WTC11 (cell line): ENCODE measurements around the gene CLIC3. TPM values are rescaled to one million over a fixed set of nuclear protein-coding genes. Genes with fewer than 3 reads are reported as not detected.

Source experiments
- ATAC-seq: fragments of 200-7000 bp; cut with Tn5 transposase; 2 replicates; pipeline ENCODE4 v1.10.0; 2021; ENCODE audit warnings: mild to moderate bottlenecking, moderate library complexity
- CTCF ChIA-PET: fragments of 300-600 bp; sonication (Branson Sonifier 250); formaldehyde crosslinking; loops from one replicate; lab custom pipeline; 2021; ENCODE audit warnings: antibody characterized with exemption; lab: Charles Lee
- POLR2A ChIA-PET: fragments of 350-600 bp; sonication (Branson Sonifier 250); formaldehyde crosslinking; loops from one replicate; lab custom pipeline; 2021; ENCODE audit warnings: antibody characterized with exemption; lab: Charles Lee
- DNase-seq: peaks from one replicate; pipeline ENCODE4 v3.0.0; 2021; ENCODE audit warnings: low spot score
- H3K27ac Mint-ChIP-seq: 2 replicates; pipeline ENCODE4 v1.8.0; 2021; ENCODE audit warnings: mixed read lengths
- H3K27me3 Mint-ChIP-seq: 2 replicates; pipeline ENCODE4 v1.8.0; 2021; ENCODE audit warnings: low read depth, mild to moderate bottlenecking, moderate library complexity, mixed read lengths
- H3K36me3 Mint-ChIP-seq: 2 replicates; pipeline ENCODE4 v1.8.0; 2021; ENCODE audit warnings: mixed read lengths
- H3K4me1 Mint-ChIP-seq: 2 replicates; pipeline ENCODE4 v1.8.0; 2022; ENCODE audit warnings: mixed read lengths
- H3K4me3 Mint-ChIP-seq: 2 replicates; pipeline ENCODE4 v1.8.0; 2021; ENCODE audit warnings: mild to moderate bottlenecking, moderate library complexity, mixed read lengths
- H3K9me3 Mint-ChIP-seq: 2 replicates; pipeline ENCODE4 v1.8.0; 2021; ENCODE audit warnings: mixed read lengths
- CREB1 ChIP-seq: sonication (generic); formaldehyde crosslinking; IDR thresholded peaks from 2 replicates; pipeline ENCODE4 v1.8.0; 2023; ENCODE audit warnings: mild to moderate bottlenecking, missing genetic modification reagents
- CREM ChIP-seq: sonication (generic); formaldehyde crosslinking; IDR thresholded peaks from 2 replicates; pipeline ENCODE4 v1.8.1; 2022; ENCODE audit warnings: mild to moderate bottlenecking, missing genetic modification reagents, moderate library complexity
- GABPB1 ChIP-seq: sonication (generic); formaldehyde crosslinking; IDR thresholded peaks from 2 replicates; pipeline ENCODE4 v1.8.1; 2023; ENCODE audit warnings: mild to moderate bottlenecking, missing genetic modification reagents
- HMGA2 ChIP-seq: fragments of 250-450 bp; sonication (Bioruptor Pico); IDR thresholded peaks from 2 replicates; pipeline ENCODE4 v1.4.0; 2021; ENCODE audit warnings: mild to moderate bottlenecking, moderate library complexity
- IRF2 ChIP-seq: sonication (generic); formaldehyde crosslinking; IDR thresholded peaks from 2 replicates; pipeline ENCODE4 v1.8.0; 2022; ENCODE audit warnings: low read depth, missing genetic modification reagents, borderline replicate concordance
- KAT7 ChIP-seq: sonication (generic); formaldehyde crosslinking; IDR thresholded peaks from 2 replicates; pipeline ENCODE4 v1.8.1; 2023; ENCODE audit warnings: missing genetic modification reagents, mild to moderate bottlenecking, borderline replicate concordance
- NFYB ChIP-seq: sonication (generic); formaldehyde crosslinking; conservative IDR thresholded peaks from 2 replicates; pipeline ENCODE4 v1.8.0; 2022; ENCODE audit warnings: low read depth, missing genetic modification reagents
- NR1H2 ChIP-seq: sonication (generic); formaldehyde crosslinking; IDR thresholded peaks from 2 replicates; pipeline ENCODE4 v1.9.0; 2021; ENCODE audit warnings: mild to moderate bottlenecking, moderate library complexity, missing genetic modification reagents
- OVOL2 ChIP-seq: fragments of 250-450 bp; sonication (Bioruptor Pico); IDR thresholded peaks from 2 replicates; pipeline ENCODE4 v1.9.0; 2021; ENCODE audit warnings: mild to moderate bottlenecking, borderline replicate concordance
- RELA ChIP-seq: sonication (generic); formaldehyde crosslinking; IDR thresholded peaks from 2 replicates; pipeline ENCODE4 v1.8.1; 2022; ENCODE audit warnings: missing genetic modification reagents, mild to moderate bottlenecking, borderline replicate concordance
- TP53 ChIP-seq: sonication (generic); formaldehyde crosslinking; IDR thresholded peaks from 2 replicates; pipeline ENCODE4 v1.8.1; 2023; ENCODE audit warnings: mild to moderate bottlenecking, missing genetic modification reagents
- ZNF317 ChIP-seq: sonication (generic); formaldehyde crosslinking; IDR thresholded peaks from 2 replicates; pipeline ENCODE4 v1.8.1; 2023; ENCODE audit warnings: low read depth, mild to moderate bottlenecking, moderate library complexity, missing genetic modification reagents, borderline replicate concordance
- total RNA-seq: library from RNA; stranded (reverse); gene quantifications from 3 replicates; pipeline ENCODE4 v1.2.3, GENCODE V29; 2021
- TF ChIP-seq, protein P1 (sequence below): sonication (generic); formaldehyde crosslinking; IDR thresholded peaks from 2 replicates; pipeline ENCODE4 v1.8.0; 2022; ENCODE audit warnings: mild to moderate bottlenecking, missing genetic modification reagents
- TF ChIP-seq, protein P2 (sequence below): sonication (generic); formaldehyde crosslinking; IDR thresholded peaks from 2 replicates; pipeline ENCODE4 v1.8.0; 2023; ENCODE audit warnings: mild to moderate bottlenecking, missing genetic modification reagents
- TF ChIP-seq, protein P3 (sequence below): sonication (generic); formaldehyde crosslinking; IDR thresholded peaks from 2 replicates; pipeline ENCODE4 v1.8.1; 2022; ENCODE audit warnings: mild to moderate bottlenecking, moderate library complexity, missing genetic modification reagents
- TF ChIP-seq, protein P4 (sequence below): fragments of 250-450 bp; sonication (Bioruptor Pico); IDR thresholded peaks from 2 replicates; pipeline ENCODE4 v1.9.0; 2021; ENCODE audit warnings: moderate library complexity, mild to moderate bottlenecking, inconsistent platforms, borderline replicate concordance
- TF ChIP-seq, protein P5 (sequence below): sonication (generic); formaldehyde crosslinking; IDR thresholded peaks from 2 replicates; pipeline ENCODE4 v1.8.1; 2023; ENCODE audit warnings: mild to moderate bottlenecking, missing genetic modification reagents, moderate library complexity
- TF ChIP-seq, protein P6 (sequence below): sonication (generic); formaldehyde crosslinking; IDR thresholded peaks from 2 replicates; pipeline ENCODE4 v1.8.1; 2023; ENCODE audit warnings: mild to moderate bottlenecking, moderate library complexity, missing genetic modification reagents
- TF ChIP-seq, protein P7 (sequence below): sonication (generic); formaldehyde crosslinking; IDR thresholded peaks from 2 replicates; pipeline ENCODE4 v1.8.0; 2022; ENCODE audit warnings: missing genetic modification reagents

CLIC3 gene
- total RNA-seq, 1 experiment from 2014 or later = 0.31 TPM

DNA sequence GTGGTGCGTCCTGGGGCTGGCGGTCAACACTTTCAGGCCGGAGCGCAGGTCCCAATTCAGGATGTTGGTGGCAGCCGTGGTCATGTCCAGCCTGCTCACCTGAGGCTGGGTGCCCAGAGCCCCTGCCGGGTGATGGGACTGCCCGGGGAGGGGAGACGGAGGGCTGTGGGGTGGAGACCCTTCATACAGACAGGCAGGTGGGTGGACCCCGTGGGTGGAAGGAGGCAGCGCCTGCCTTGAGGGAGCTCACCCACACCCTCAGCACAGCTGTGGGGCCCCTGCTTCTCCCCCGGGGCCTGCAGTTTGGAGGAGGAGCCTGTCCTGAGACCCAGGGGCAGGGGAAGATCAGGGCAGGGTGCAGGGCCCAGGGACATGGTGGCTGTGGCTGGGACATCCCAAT, 26.0 kb downstream of the CLIC3 start:
- ChIA-PET POLR2A (no interaction called here), CTCF (interaction anchor here (0.7 to 4.5 kb wide), 4 partner anchors 8 to 65 kb away, joined by 3 to 19 read pairs (median 9); no protein-coding TSS in a partner anchor)
- H3K9me3 Mint-ChIP-seq = no peaks in the 10 kb centered on the region
- no peaks in the 10 kb centered on the region for H3K27me3 Mint-ChIP-seq
- ATAC-seq (no peak), DNase-seq (no peak)
- no peaks in the 10 kb centered on the region for H3K36me3 Mint-ChIP-seq
- no peak overlapping the region for H3K27ac Mint-ChIP-seq
- TF ChIP-seq, protein P1, sequence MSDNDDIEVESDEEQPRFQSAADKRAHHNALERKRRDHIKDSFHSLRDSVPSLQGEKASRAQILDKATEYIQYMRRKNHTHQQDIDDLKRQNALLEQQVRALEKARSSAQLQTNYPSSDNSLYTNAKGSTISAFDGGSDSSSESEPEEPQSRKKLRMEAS (CRISPR knock-in tag) = no peak
- no peak for TF ChIP-seq ZNF317 (CRISPR knock-in tag)
- no peak for TF ChIP-seq GABPB1 (CRISPR knock-in tag)
- TF ChIP-seq, protein P2, sequence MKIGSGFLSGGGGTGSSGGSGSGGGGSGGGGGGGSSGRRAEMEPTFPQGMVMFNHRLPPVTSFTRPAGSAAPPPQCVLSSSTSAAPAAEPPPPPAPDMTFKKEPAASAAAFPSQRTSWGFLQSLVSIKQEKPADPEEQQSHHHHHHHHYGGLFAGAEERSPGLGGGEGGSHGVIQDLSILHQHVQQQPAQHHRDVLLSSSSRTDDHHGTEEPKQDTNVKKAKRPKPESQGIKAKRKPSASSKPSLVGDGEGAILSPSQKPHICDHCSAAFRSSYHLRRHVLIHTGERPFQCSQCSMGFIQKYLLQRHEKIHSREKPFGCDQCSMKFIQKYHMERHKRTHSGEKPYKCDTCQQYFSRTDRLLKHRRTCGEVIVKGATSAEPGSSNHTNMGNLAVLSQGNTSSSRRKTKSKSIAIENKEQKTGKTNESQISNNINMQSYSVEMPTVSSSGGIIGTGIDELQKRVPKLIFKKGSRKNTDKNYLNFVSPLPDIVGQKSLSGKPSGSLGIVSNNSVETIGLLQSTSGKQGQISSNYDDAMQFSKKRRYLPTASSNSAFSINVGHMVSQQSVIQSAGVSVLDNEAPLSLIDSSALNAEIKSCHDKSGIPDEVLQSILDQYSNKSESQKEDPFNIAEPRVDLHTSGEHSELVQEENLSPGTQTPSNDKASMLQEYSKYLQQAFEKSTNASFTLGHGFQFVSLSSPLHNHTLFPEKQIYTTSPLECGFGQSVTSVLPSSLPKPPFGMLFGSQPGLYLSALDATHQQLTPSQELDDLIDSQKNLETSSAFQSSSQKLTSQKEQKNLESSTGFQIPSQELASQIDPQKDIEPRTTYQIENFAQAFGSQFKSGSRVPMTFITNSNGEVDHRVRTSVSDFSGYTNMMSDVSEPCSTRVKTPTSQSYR (CRISPR knock-in tag) = no peak
- no peak for TF ChIP-seq NR1H2 (CRISPR knock-in tag)
- TF ChIP-seq OVOL2 (CRISPR knock-in tag) = no peak
- TF ChIP-seq, protein P3, sequence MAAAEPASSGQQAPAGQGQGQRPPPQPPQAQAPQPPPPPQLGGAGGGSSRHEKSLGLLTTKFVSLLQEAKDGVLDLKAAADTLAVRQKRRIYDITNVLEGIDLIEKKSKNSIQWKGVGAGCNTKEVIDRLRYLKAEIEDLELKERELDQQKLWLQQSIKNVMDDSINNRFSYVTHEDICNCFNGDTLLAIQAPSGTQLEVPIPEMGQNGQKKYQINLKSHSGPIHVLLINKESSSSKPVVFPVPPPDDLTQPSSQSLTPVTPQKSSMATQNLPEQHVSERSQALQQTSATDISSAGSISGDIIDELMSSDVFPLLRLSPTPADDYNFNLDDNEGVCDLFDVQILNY (CRISPR knock-in tag) = no peak
- no peak for TF ChIP-seq CREM
- TF ChIP-seq NFYB (CRISPR knock-in tag) = no peak
- no peak for TF ChIP-seq CREB1 (CRISPR knock-in tag)
- TF ChIP-seq, protein P4, sequence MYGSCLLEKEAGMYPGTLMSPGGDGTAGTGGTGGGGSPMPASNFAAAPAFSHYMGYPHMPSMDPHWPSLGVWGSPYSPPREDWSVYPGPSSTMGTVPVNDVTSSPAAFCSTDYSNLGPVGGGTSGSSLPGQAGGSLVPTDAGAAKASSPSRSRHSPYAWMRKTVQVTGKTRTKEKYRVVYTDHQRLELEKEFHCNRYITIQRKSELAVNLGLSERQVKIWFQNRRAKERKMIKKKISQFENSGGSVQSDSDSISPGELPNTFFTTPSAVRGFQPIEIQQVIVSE (CRISPR knock-in tag) = no peak
- no peak for TF ChIP-seq RELA (CRISPR knock-in tag)
- TF ChIP-seq TP53 (CRISPR knock-in tag) = no peak
- TF ChIP-seq, protein P5, sequence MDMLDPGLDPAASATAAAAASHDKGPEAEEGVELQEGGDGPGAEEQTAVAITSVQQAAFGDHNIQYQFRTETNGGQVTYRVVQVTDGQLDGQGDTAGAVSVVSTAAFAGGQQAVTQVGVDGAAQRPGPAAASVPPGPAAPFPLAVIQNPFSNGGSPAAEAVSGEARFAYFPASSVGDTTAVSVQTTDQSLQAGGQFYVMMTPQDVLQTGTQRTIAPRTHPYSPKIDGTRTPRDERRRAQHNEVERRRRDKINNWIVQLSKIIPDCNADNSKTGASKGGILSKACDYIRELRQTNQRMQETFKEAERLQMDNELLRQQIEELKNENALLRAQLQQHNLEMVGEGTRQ (CRISPR knock-in tag) = no peak
- TF ChIP-seq, protein P6, sequence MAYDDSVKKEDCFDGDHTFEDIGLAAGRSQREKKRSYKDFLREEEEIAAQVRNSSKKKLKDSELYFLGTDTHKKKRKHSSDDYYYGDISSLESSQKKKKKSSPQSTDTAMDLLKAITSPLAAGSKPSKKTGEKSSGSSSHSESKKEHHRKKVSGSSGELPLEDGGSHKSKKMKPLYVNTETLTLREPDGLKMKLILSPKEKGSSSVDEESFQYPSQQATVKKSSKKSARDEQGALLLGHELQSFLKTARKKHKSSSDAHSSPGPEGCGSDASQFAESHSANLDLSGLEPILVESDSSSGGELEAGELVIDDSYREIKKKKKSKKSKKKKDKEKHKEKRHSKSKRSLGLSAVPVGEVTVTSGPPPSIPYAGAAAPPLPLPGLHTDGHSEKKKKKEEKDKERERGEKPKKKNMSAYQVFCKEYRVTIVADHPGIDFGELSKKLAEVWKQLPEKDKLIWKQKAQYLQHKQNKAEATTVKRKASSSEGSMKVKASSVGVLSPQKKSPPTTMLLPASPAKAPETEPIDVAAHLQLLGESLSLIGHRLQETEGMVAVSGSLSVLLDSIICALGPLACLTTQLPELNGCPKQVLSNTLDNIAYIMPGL (CRISPR knock-in tag) = no peak
- no peak for TF ChIP-seq KAT7 (CRISPR knock-in tag)
- no peak for TF ChIP-seq HMGA2 (CRISPR knock-in tag)
- TF ChIP-seq IRF2 = no peak
- TF ChIP-seq, protein P7, sequence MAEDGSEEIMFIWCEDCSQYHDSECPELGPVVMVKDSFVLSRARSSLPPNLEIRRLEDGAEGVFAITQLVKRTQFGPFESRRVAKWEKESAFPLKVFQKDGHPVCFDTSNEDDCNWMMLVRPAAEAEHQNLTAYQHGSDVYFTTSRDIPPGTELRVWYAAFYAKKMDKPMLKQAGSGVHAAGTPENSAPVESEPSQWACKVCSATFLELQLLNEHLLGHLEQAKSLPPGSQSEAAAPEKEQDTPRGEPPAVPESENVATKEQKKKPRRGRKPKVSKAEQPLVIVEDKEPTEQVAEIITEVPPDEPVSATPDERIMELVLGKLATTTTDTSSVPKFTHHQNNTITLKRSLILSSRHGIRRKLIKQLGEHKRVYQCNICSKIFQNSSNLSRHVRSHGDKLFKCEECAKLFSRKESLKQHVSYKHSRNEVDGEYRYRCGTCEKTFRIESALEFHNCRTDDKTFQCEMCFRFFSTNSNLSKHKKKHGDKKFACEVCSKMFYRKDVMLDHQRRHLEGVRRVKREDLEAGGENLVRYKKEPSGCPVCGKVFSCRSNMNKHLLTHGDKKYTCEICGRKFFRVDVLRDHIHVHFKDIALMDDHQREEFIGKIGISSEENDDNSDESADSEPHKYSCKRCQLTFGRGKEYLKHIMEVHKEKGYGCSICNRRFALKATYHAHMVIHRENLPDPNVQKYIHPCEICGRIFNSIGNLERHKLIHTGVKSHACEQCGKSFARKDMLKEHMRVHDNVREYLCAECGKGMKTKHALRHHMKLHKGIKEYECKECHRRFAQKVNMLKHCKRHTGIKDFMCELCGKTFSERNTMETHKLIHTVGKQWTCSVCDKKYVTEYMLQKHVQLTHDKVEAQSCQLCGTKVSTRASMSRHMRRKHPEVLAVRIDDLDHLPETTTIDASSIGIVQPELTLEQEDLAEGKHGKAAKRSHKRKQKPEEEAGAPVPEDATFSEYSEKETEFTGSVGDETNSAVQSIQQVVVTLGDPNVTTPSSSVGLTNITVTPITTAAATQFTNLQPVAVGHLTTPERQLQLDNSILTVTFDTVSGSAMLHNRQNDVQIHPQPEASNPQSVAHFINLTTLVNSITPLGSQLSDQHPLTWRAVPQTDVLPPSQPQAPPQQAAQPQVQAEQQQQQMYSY (CRISPR knock-in tag) = no peak
- no peak overlapping the region for H3K4me3 Mint-ChIP-seq
- peaks cover 10% of the 10 kb centered on the region for H3K4me1 Mint-ChIP-seq
